ENCODE results near the gene DLG2.

The DLG2 gene

GRCh38 chr11:84536456-84536855 is 1090.7 kb downstream of the DLG2 start:
- no peak for DNase-seq (ENCODE audit: low read depth)
- no peak for TF ChIP-seq CTCF (conservative IDR thresholded peaks at IDR 0.05; ENCODE audit: low read depth, low read length)
- no peak overlapping the region for H3K4me3 ChIP-seq (ENCODE audit: low read length)

GRCh38 chr11:84532364-84532763 is 1094.8 kb downstream of the DLG2 start:
- no peak for TF ChIP-seq CTCF (conservative IDR thresholded peaks at IDR 0.05; ENCODE audit: low read depth, low read length)
- H3K4me3 ChIP-seq (ENCODE audit: low read length) = no peak overlapping the region
- DNase-seq (ENCODE audit: low read depth) = no peak

GRCh38 chr11:84526250-84526649 is 1100.9 kb downstream of the DLG2 start:
- no peak overlapping the region for H3K4me3 ChIP-seq (ENCODE audit: low read length)
- no peak for TF ChIP-seq CTCF (conservative IDR thresholded peaks at IDR 0.05; ENCODE audit: low read depth, low read length)
- no peak for DNase-seq (ENCODE audit: low read depth)

GRCh38 chr11:84524422-84525051 is 1102.6 kb downstream of the DLG2 start:
- no peak for DNase-seq (ENCODE audit: low read depth)
- peak; percentile 57 for TF ChIP-seq CTCF (conservative IDR thresholded peaks at IDR 0.05; ENCODE audit: low read depth, low read length)
- H3K4me3 ChIP-seq (ENCODE audit: low read length) = no peak overlapping the region

- DNase-seq (ENCODE audit: low read depth) = no peak
- no peak overlapping the region for H3K4me3 ChIP-seq (ENCODE audit: low read length)
- no peak for TF ChIP-seq CTCF (conservative IDR thresholded peaks at IDR 0.05; ENCODE audit: low read depth, low read length)
Observed at GRCh38 chr11:84522331-84522730, 1104.8 kb downstream of the DLG2 start.

- no peak for DNase-seq (ENCODE audit: low read depth)
- no peak for TF ChIP-seq CTCF (conservative IDR thresholded peaks at IDR 0.05; ENCODE audit: low read depth, low read length)
- H3K4me3 ChIP-seq (ENCODE audit: low read length) = no peak overlapping the region
Observed at GRCh38 chr11:84518631-84519183, 1108.4 kb downstream of the DLG2 start.

GRCh38 chr11:84514436-84514835 is 1112.7 kb downstream of the DLG2 start:
- TF ChIP-seq CTCF (conservative IDR thresholded peaks at IDR 0.05; ENCODE audit: low read depth, low read length) = no peak
- H3K4me3 ChIP-seq (ENCODE audit: low read length) = no peak overlapping the region
- DNase-seq (ENCODE audit: low read depth) = no peak
